HL-60 (cell line): ENCODE measurements around the gene STON1.

ENCODE experiments used
- DNase-seq, 2 experiments: peaks; one replicate each; pipeline ENCODE4 v3.0.0-alpha.2; 2010 to 2020; ENCODE audit warnings: low read depth in 1 of 2, low spot score in 1 of 2
- H3K27ac ChIP-seq: fragments of 250-450 bp; sonication (Bioruptor Pico); replicated peaks from 2 replicates; pipeline ENCODE4 v1.5.1; 2020; ENCODE audit warnings: mild to moderate bottlenecking, moderate library complexity
- H3K27me3 ChIP-seq: fragments of 250-450 bp; sonication (Bioruptor Pico); 2 replicates; pipeline ENCODE4 v1.5.1; 2021; ENCODE audit warnings: mild to moderate bottlenecking, moderate library complexity; ENCODE audit not compliant: insufficient read depth, poor library complexity, severe bottlenecking
- H3K4me3 ChIP-seq: replicated peaks from 2 replicates; pipeline ENCODE4 v1.5.1; 2011; ENCODE audit warnings: mild to moderate bottlenecking, control low read depth, low read length; ENCODE audit not compliant: insufficient read depth
- CTCF ChIP-seq: IDR thresholded peaks from one replicate; pipeline ENCODE4 v1.5.1; 2011; ENCODE audit warnings: low read length, control low read depth, inconsistent platforms; ENCODE audit not compliant: insufficient read depth
- GABPA ChIP-seq: IDR thresholded peaks from 2 replicates; pipeline ENCODE4 v1.6.1; 2012; ENCODE audit warnings: low read depth
- POLR2AphosphoS5 ChIP-seq: IDR thresholded peaks from 2 replicates; pipeline ENCODE4 v1.6.1; 2012; ENCODE audit warnings: low read depth
- REST ChIP-seq: IDR thresholded peaks from 2 replicates; pipeline ENCODE4 v1.6.1; 2012; ENCODE audit warnings: low read depth; ENCODE audit not compliant: insufficient replicate concordance
- SPI1 ChIP-seq: IDR thresholded peaks from 2 replicates; pipeline ENCODE4 v1.6.1; 2012; ENCODE audit warnings: low read depth, mild to moderate bottlenecking, borderline replicate concordance

STON1 gene

GRCh38 chr2:48541666-48542389 lies 11.9 kb downstream of the STON1 start:
- TF ChIP-seq CTCF (no peak), POLR2AphosphoS5 (no peak), GABPA (no peak), SPI1 (no peak), REST (no peak)
- Histone ChIP-seq H3K27me3 (no peaks in the 10 kb centered on the region), H3K27ac (no peak overlapping the region), H3K4me3 (no peak overlapping the region)
- no peak for DNase-seq

GRCh38 chr2:48543895-48544294 lies 13.9 kb downstream of the STON1 start:
- Histone ChIP-seq H3K27me3 (no peaks in the 10 kb centered on the region), H3K4me3 (no peak overlapping the region), H3K27ac (no peak overlapping the region)
- no peak for TF ChIP-seq CTCF
- no peak for TF ChIP-seq REST
- no peak for TF ChIP-seq SPI1
- no peak for TF ChIP-seq GABPA
- TF ChIP-seq POLR2AphosphoS5: no peak
- no peak for DNase-seq

GRCh38 chr2:48545244-48545643 lies 15.3 kb downstream of the STON1 start:
- TF ChIP-seq REST: no peak
- no peak for TF ChIP-seq POLR2AphosphoS5
- no peak for TF ChIP-seq GABPA
- no peak for TF ChIP-seq SPI1
- no peak for TF ChIP-seq CTCF
- Histone ChIP-seq H3K27me3 (no peaks in the 10 kb centered on the region), H3K4me3 (no peak overlapping the region), H3K27ac (no peak overlapping the region)
- DNase-seq: no peak
